Esophagus muscularis mucosa (tissue), 4 donors: ENCODE measurements around the gene DAPK1.

Experiments
- EP300 ChIP-seq: sonication (generic); formaldehyde crosslinking; IDR thresholded peaks from one replicate; pipeline ENCODE4 v1.6.1; 2017; ENCODE audit warnings: antibody characterized with exemption
- POLR2AphosphoS5 ChIP-seq, 2 donors: sonication (generic); formaldehyde crosslinking; IDR thresholded peaks; one replicate each; pipeline ENCODE4 v1.6.1; 2017; ENCODE audit warnings: antibody characterized with exemption in 2 of 2
- TF ChIP-seq, protein P1 (sequence below), 3 experiments: fragments of 200-600 bp in 2 of 3; fragments of 450-650 bp in 1 of 3; sonication (generic) in 2 of 3; IDR thresholded peaks; one replicate each; pipeline ENCODE4 v1.5.1; 2017 to 2019; ENCODE audit warnings: antibody characterized with exemption in 3 of 3, mild to moderate bottlenecking in 2 of 3, moderate library complexity in 1 of 3

DNA sequence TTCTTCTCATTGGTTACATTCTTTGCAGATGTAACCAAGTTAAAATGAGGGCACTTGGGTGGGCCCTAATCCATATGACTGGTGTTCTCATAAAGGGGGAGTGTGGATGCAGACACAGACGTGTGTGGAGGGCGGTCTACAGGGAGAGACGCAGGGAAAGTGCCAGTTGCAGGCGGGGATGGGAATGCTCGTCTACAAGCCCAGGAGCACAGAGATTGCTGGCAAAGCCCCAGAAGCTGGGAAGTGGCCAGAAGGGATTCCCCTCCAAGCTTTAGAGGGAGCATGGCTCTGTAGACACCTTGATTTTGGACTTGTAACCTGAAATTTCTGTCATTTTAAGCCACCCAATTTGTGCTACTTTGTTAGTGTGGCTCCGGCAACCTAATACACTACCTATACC is 131.4 kb downstream of the DAPK1 start:
- TF ChIP-seq, protein P1, sequence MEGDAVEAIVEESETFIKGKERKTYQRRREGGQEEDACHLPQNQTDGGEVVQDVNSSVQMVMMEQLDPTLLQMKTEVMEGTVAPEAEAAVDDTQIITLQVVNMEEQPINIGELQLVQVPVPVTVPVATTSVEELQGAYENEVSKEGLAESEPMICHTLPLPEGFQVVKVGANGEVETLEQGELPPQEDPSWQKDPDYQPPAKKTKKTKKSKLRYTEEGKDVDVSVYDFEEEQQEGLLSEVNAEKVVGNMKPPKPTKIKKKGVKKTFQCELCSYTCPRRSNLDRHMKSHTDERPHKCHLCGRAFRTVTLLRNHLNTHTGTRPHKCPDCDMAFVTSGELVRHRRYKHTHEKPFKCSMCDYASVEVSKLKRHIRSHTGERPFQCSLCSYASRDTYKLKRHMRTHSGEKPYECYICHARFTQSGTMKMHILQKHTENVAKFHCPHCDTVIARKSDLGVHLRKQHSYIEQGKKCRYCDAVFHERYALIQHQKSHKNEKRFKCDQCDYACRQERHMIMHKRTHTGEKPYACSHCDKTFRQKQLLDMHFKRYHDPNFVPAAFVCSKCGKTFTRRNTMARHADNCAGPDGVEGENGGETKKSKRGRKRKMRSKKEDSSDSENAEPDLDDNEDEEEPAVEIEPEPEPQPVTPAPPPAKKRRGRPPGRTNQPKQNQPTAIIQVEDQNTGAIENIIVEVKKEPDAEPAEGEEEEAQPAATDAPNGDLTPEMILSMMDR (IDR thresholded peaks at IDR 0.05): no peak
- TF ChIP-seq EP300 (no peak), POLR2AphosphoS5 (IDR thresholded peaks at IDR 0.05) (no peak)
